Tibial nerve (tissue), 4 donors: Measurements from ENCODE around the gene CTNNA3. TPM values are rescaled to one million over a fixed set of nuclear protein-coding genes. Genes with fewer than 3 reads are reported as not detected.

Experiments used
- DNase-seq, 2 donors: peaks; one replicate each; pipeline ENCODE4 v3.0.0-alpha.2; 2019; ENCODE audit warnings: low spot score in 2 of 2
- H3K27ac ChIP-seq, 4 donors: fragments of 200-600 bp; sonication (generic) in 3 of 4; one replicate each; pipeline ENCODE4 v1.5.1; 2017 to 2019; ENCODE audit warnings: mild to moderate bottlenecking in 1 of 4
- H3K27me3 ChIP-seq, 2 donors: fragments of 200-600 bp; sonication (generic) in 1 of 2; one replicate each; pipeline versions ENCODE4 v1.5.1 to v1.6.0; 2017 to 2019
- H3K36me3 ChIP-seq, 3 donors: fragments of 200-600 bp; sonication (generic); one replicate each; pipeline ENCODE4 v1.5.1; 2018 to 2019
- H3K4me1 ChIP-seq, 4 donors: fragments of 200-600 bp; sonication (generic) in 3 of 4; one replicate each; pipeline ENCODE4 v1.5.1; 2017 to 2019
- H3K4me3 ChIP-seq, 4 donors: fragments of 200-600 bp; sonication (generic) in 3 of 4; one replicate each; pipeline ENCODE4 v1.5.1; 2017 to 2019; ENCODE audit warnings: mild to moderate bottlenecking in 1 of 4, moderate library complexity in 1 of 4
- H3K9me3 ChIP-seq, 4 donors: fragments of 200-600 bp; sonication (generic) in 3 of 4; one replicate each; pipeline ENCODE4 v1.5.1; 2017 to 2019
- EP300 ChIP-seq, 2 donors: sonication (generic); formaldehyde crosslinking; IDR thresholded peaks; one replicate each; pipeline ENCODE4 v1.6.1; 2017; ENCODE audit warnings: antibody characterized with exemption in 2 of 2, mild to moderate bottlenecking in 1 of 2
- POLR2A ChIP-seq, 2 donors: fragments of 450-650 bp; IDR thresholded peaks; one replicate each; pipeline ENCODE4 v1.6.1; 2017; ENCODE audit warnings: antibody characterized with exemption in 2 of 2, mild to moderate bottlenecking in 2 of 2, moderate library complexity in 2 of 2
- WGBS, 2 donors: methylation state at CpG; one replicate each; pipeline ENCODE4 v1.1.5; 2018; 5-methylcytosine and 5-hydroxymethylcytosine counted together
- total RNA-seq, 4 donors: library from RNA; depleted of rRNA; stranded (reverse); fragments of >200 nt; gene quantifications; one replicate each; pipeline ENCODE4 v1.1.0, GENCODE V29; 2016
- TF ChIP-seq, protein P1 (sequence below), 5 experiments: fragments of 200-600 bp in 3 of 5; fragments of 450-650 bp in 2 of 5; sonication (generic) in 3 of 5; IDR thresholded peaks; one replicate each; pipeline ENCODE4 v1.5.1; 2016 to 2019; ENCODE audit warnings: antibody characterized with exemption in 5 of 5, mild to moderate bottlenecking in 3 of 5, moderate library complexity in 2 of 5

The CTNNA3 gene
- total RNA-seq, 4 donors from 2014 or later: 15.9 to 36.1 (median 23.1) TPM

DNA sequence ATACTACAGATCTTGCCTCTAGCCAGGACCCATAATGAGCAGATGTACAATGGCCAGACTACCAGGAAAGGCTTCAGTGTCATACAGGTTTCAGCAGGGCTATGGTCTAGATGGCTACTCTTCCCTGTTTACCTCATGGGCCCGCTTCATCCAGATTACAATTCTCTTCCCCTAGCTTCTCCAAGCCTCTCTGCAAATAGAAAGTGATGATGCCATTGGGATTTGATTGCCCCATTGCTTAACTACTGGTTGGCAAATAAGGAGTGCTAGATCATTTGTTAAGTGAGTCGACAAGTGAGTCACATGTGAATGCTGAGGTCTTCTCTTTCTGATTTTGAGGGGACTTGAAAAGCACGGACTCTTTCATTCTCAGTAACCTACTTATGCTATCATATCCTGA is 1131.7 kb downstream of the CTNNA3 start:
- no peak for TF ChIP-seq EP300 (IDR thresholded peaks at IDR 0.05)
- TF ChIP-seq POLR2A (IDR thresholded peaks at IDR 0.05): no peak
- TF ChIP-seq, protein P1, sequence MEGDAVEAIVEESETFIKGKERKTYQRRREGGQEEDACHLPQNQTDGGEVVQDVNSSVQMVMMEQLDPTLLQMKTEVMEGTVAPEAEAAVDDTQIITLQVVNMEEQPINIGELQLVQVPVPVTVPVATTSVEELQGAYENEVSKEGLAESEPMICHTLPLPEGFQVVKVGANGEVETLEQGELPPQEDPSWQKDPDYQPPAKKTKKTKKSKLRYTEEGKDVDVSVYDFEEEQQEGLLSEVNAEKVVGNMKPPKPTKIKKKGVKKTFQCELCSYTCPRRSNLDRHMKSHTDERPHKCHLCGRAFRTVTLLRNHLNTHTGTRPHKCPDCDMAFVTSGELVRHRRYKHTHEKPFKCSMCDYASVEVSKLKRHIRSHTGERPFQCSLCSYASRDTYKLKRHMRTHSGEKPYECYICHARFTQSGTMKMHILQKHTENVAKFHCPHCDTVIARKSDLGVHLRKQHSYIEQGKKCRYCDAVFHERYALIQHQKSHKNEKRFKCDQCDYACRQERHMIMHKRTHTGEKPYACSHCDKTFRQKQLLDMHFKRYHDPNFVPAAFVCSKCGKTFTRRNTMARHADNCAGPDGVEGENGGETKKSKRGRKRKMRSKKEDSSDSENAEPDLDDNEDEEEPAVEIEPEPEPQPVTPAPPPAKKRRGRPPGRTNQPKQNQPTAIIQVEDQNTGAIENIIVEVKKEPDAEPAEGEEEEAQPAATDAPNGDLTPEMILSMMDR (IDR thresholded peaks at IDR 0.05): no peak
- no peaks in the 10 kb centered on the region for H3K4me1 ChIP-seq
- H3K36me3 ChIP-seq: no peaks in the 10 kb centered on the region
- DNase-seq: no peak
- no peak overlapping the region for H3K27ac ChIP-seq
- H3K27me3 ChIP-seq: no peaks in the 10 kb centered on the region
- no peaks in the 10 kb centered on the region for H3K9me3 ChIP-seq
- WGBS, 2 donors: 55 to 61% methylated on average over 3 of the region's 3 CpGs
- no peak overlapping the region for H3K4me3 ChIP-seq

- TF ChIP-seq EP300 (IDR thresholded peaks at IDR 0.05) (no peak), POLR2A (IDR thresholded peaks at IDR 0.05) (no peak)
- TF ChIP-seq, protein P1 (IDR thresholded peaks at IDR 0.05): no peak
- 34 to 45% methylated on average over 2 of the region's 2 CpGs for WGBS, 2 donors
- H3K9me3 ChIP-seq: no peaks in the 10 kb centered on the region
- H3K4me3 ChIP-seq: no peak overlapping the region
- H3K4me1 ChIP-seq: no peaks in the 10 kb centered on the region
- no peak overlapping the region for H3K27ac ChIP-seq
- no peak for DNase-seq
- H3K36me3 ChIP-seq: no peaks in the 10 kb centered on the region
- no peaks in the 10 kb centered on the region for H3K27me3 ChIP-seq
Observed at GRCh38 chr10:66555061-66555460, 1140.9 kb downstream of the CTNNA3 start.

DNA sequence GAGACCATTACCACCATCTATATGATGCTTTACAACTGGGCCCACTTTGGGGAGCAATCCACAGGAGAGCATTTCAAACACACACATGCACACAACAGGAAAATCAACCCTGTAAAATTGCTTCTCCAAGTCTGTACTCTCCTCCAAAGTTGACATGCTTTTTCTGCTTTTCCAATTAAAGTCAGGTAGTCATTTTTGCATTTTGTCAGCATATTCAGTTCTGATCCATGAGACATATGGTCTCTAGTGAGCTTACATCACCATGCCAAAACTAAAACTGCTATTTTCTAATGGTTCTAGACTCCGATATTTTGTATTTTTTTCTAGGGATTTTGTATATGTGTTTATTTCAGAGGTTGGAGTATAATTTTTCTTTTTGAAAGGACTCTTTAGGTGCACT is 1143.7 kb downstream of the CTNNA3 start:
- no peaks in the 10 kb centered on the region for H3K4me1 ChIP-seq
- H3K36me3 ChIP-seq: no peaks in the 10 kb centered on the region
- no peak overlapping the region for H3K27ac ChIP-seq
- TF ChIP-seq POLR2A (IDR thresholded peaks at IDR 0.05) (no peak), EP300 (IDR thresholded peaks at IDR 0.05) (no peak)
- TF ChIP-seq, protein P1 (IDR thresholded peaks at IDR 0.05): no peak
- no peaks in the 10 kb centered on the region for H3K9me3 ChIP-seq
- no peak for DNase-seq
- H3K27me3 ChIP-seq: no peaks in the 10 kb centered on the region
- H3K4me3 ChIP-seq: no peak overlapping the region
- 89 to 91% methylated on average over 1 of the region's 1 CpG for WGBS, 2 donors

- Histone ChIP-seq H3K36me3 (no peaks in the 10 kb centered on the region), H3K4me1 (no peaks in the 10 kb centered on the region), H3K4me3 (no peak overlapping the region), H3K27ac (no peak overlapping the region), H3K27me3 (no peaks in the 10 kb centered on the region), H3K9me3 (no peaks in the 10 kb centered on the region)
- DNase-seq: no peak
- WGBS, 2 donors: 73 to 82% methylated on average over 3 of the region's 3 CpGs
- TF ChIP-seq EP300 (IDR thresholded peaks at IDR 0.05): no peak
- no peak for TF ChIP-seq POLR2A (IDR thresholded peaks at IDR 0.05)
- TF ChIP-seq, protein P1 (IDR thresholded peaks at IDR 0.05): no peak
Observed at GRCh38 chr10:66550351-66550750, 1145.6 kb downstream of the CTNNA3 start.

DNA sequence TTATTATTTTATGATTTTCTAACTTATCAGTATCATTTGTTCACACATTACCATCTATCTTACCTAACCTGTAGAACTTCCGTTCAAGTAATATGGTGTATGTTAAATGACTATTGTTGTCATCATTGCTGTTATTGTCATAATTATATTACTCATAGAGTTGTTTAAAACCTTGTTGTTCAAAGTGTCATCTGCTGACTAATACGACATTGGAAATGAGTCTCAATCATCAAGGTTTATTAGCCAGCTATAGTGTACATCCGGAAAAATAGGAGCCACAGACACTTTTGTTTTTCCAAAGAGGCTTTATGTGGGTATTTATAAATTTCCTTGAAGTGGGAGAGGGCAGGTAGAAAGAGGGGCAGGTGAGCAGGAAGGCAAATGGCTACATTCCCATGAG is 1157.1 kb downstream of the CTNNA3 start:
- Histone ChIP-seq H3K4me3 (no peak overlapping the region), H3K27me3 (no peaks in the 10 kb centered on the region), H3K9me3 (peaks cover 0 to 3% (median 0%) of the 10 kb centered on the region in 4 donors), H3K4me1 (no peaks in the 10 kb centered on the region), H3K27ac (no peak overlapping the region), H3K36me3 (no peaks in the 10 kb centered on the region)
- no peak for TF ChIP-seq POLR2A (IDR thresholded peaks at IDR 0.05)
- TF ChIP-seq, protein P1 (IDR thresholded peaks at IDR 0.05): no peak
- TF ChIP-seq EP300 (IDR thresholded peaks at IDR 0.05): no peak
- WGBS, 2 donors: 90 to 96% methylated on average over 3 of the region's 3 CpGs
- no peak for DNase-seq
